Loucy (cell line): ENCODE data around the gene CCDC17.

Experiments used
- H2AFZ ChIP-seq: fragments of 200-600 bp; sonication (generic); 2 replicates; pipeline ENCODE4 v1.6.0; 2016; ENCODE audit warnings: antibody characterized with exemption, mild to moderate bottlenecking, low read length, moderate library complexity
- H3F3A ChIP-seq: fragments of 200-600 bp; 2 replicates; pipeline ENCODE4 v1.6.0; 2016; ENCODE audit warnings: antibody characterized with exemption, low read depth, mild to moderate bottlenecking
- H3K27me3 ChIP-seq: fragments of 200-600 bp; sonication (generic); 2 replicates; pipeline ENCODE4 v1.6.1; 2014; ENCODE audit warnings: low read length, mild to moderate bottlenecking; ENCODE audit not compliant: insufficient read depth, poor library complexity, severe bottlenecking
- H3K36me3 ChIP-seq: fragments of 200-600 bp; sonication (generic); 2 replicates; pipeline ENCODE4 v1.6.1; 2016; ENCODE audit warnings: low read length; ENCODE audit not compliant: insufficient read depth
- H3K4me1 ChIP-seq: fragments of 200-600 bp; sonication (generic); 2 replicates; pipeline ENCODE4 v1.5.1; 2014; ENCODE audit warnings: low read length, mild to moderate bottlenecking; ENCODE audit not compliant: insufficient read depth, poor library complexity, severe bottlenecking
- H3K4me2 ChIP-seq: fragments of 200-600 bp; sonication (generic); 2 replicates; pipeline ENCODE4 v1.6.0; 2014; ENCODE audit warnings: antibody characterized with exemption, low read length, low read depth, mild to moderate bottlenecking; ENCODE audit not compliant: poor library complexity, severe bottlenecking
- H3K4me3 ChIP-seq: fragments of 200-600 bp; sonication (generic); 2 replicates; pipeline ENCODE4 v1.5.1; 2014; ENCODE audit warnings: low read length, mild to moderate bottlenecking, mixed read lengths; ENCODE audit not compliant: poor library complexity, severe bottlenecking
- H3K79me2 ChIP-seq: fragments of 200-600 bp; sonication (generic); 2 replicates; pipeline ENCODE4 v1.6.1; 2014; ENCODE audit warnings: low read length; ENCODE audit not compliant: insufficient read depth
- H3K9ac ChIP-seq: fragments of 200-600 bp; sonication (generic); 2 replicates; pipeline ENCODE4 v1.6.0; 2014; ENCODE audit warnings: mild to moderate bottlenecking, low read depth, low read length, moderate library complexity; ENCODE audit not compliant: poor library complexity, severe bottlenecking
- H3K9me2 ChIP-seq: fragments of 200-600 bp; sonication (generic); replicated peaks from 2 replicates; pipeline ENCODE4 v1.6.1; 2016; ENCODE audit warnings: low read depth, low read length, mixed read lengths
- H3K9me3 ChIP-seq: fragments of 200-600 bp; sonication (generic); 2 replicates; pipeline ENCODE4 v1.6.1; 2014; ENCODE audit warnings: mild to moderate bottlenecking, antibody characterized with exemption, low read length, low read depth; ENCODE audit not compliant: insufficient read depth
- H4K20me1 ChIP-seq: fragments of 200-600 bp; sonication (generic); 2 replicates; pipeline ENCODE4 v1.6.0; 2014; ENCODE audit warnings: antibody characterized with exemption, low read length, mild to moderate bottlenecking; ENCODE audit not compliant: insufficient read depth, poor library complexity, severe bottlenecking
- CTCF ChIP-seq: fragments of 200-600 bp; sonication (generic); conservative IDR thresholded peaks from 2 replicates; pipeline ENCODE4 v1.5.1; 2014; ENCODE audit warnings: mild to moderate bottlenecking, antibody characterized with exemption, low read length
- EZH2phosphoT487 ChIP-seq: fragments of 200-600 bp; IDR thresholded peaks from 2 replicates; pipeline ENCODE4 v1.6.1; 2018; ENCODE audit warnings: antibody characterized with exemption, mild to moderate bottlenecking, moderate library complexity, borderline replicate concordance

The CCDC17 gene

GRCh38 chr1:45621501-45621836 is 2.4 kb downstream of the CCDC17 start:
- Histone ChIP-seq H3K79me2 (no peaks in the 10 kb centered on the region), H4K20me1 (no peaks in the 10 kb centered on the region), H3K9me2 (no peaks in the 10 kb centered on the region), H3K4me3 (no peak overlapping the region), H3K4me2 (no peak overlapping the region), H3K4me1 (no peaks in the 10 kb centered on the region), H2AFZ (no peak overlapping the region), H3K9me3 (no peaks in the 10 kb centered on the region), H3K27me3 (no peaks in the 10 kb centered on the region), H3K36me3 (peaks cover 39% of the 10 kb centered on the region; the same call in 1 of the 2 replicates), H3F3A (no peaks in the 10 kb centered on the region), H3K9ac (no peak overlapping the region)
- no peak for TF ChIP-seq EZH2phosphoT487

- no peaks in the 10 kb centered on the region for H3K9me2 ChIP-seq
- no peaks in the 10 kb centered on the region for H3K79me2 ChIP-seq
- H3K4me3 ChIP-seq: no peak overlapping the region
- no peak overlapping the region for H3K4me2 ChIP-seq
- no peak overlapping the region for H2AFZ ChIP-seq
- no peak overlapping the region for H3K9ac ChIP-seq
- no peaks in the 10 kb centered on the region for H3K4me1 ChIP-seq
- H3F3A ChIP-seq: no peaks in the 10 kb centered on the region
- no peaks in the 10 kb centered on the region for H3K9me3 ChIP-seq
- H4K20me1 ChIP-seq: no peaks in the 10 kb centered on the region
- no peak for TF ChIP-seq EZH2phosphoT487
- no peak for TF ChIP-seq CTCF
- peaks cover 44% of the 10 kb centered on the region for H3K36me3 ChIP-seq
- no peaks in the 10 kb centered on the region for H3K27me3 ChIP-seq
These were observed 3.0 kb downstream of the CCDC17 start for GRCh38 chr1:45620588-45621500.

- H3K9me2 ChIP-seq: no peaks in the 10 kb centered on the region
- no peak for TF ChIP-seq CTCF
- no peak for TF ChIP-seq EZH2phosphoT487
- H3K27me3 ChIP-seq: no peaks in the 10 kb centered on the region
- no peaks in the 10 kb centered on the region for H3F3A ChIP-seq
- no peak overlapping the region for H3K9ac ChIP-seq
- H3K36me3 ChIP-seq: peaks cover 55% of the 10 kb centered on the region
- no peaks in the 10 kb centered on the region for H3K9me3 ChIP-seq
- no peak overlapping the region for H3K4me3 ChIP-seq
- H4K20me1 ChIP-seq: no peaks in the 10 kb centered on the region
- H3K79me2 ChIP-seq: no peaks in the 10 kb centered on the region
- H3K4me2 ChIP-seq: no peak overlapping the region
- no peak overlapping the region for H2AFZ ChIP-seq
- no peaks in the 10 kb centered on the region for H3K4me1 ChIP-seq
These were observed 4.5 kb downstream of the CCDC17 start for GRCh38 chr1:45619149-45619921.
